ENCODE data around the gene YTHDF2.
"Not testable (repeated sequence)": the region's sequence is repeated elsewhere in the genome, so short reads cannot be mapped to it uniquely, and the experiment has no call there.

The YTHDF2 gene

GRCh38 chr1:28759257-28759656 is 22.5 kb downstream of the YTHDF2 start:
- no peak for DNase-seq (ENCODE audit: low spot score)

- no peak for DNase-seq (ENCODE audit: low spot score)
Observed at GRCh38 chr1:28761189-28761588, 24.4 kb downstream of the YTHDF2 start.

DNA sequence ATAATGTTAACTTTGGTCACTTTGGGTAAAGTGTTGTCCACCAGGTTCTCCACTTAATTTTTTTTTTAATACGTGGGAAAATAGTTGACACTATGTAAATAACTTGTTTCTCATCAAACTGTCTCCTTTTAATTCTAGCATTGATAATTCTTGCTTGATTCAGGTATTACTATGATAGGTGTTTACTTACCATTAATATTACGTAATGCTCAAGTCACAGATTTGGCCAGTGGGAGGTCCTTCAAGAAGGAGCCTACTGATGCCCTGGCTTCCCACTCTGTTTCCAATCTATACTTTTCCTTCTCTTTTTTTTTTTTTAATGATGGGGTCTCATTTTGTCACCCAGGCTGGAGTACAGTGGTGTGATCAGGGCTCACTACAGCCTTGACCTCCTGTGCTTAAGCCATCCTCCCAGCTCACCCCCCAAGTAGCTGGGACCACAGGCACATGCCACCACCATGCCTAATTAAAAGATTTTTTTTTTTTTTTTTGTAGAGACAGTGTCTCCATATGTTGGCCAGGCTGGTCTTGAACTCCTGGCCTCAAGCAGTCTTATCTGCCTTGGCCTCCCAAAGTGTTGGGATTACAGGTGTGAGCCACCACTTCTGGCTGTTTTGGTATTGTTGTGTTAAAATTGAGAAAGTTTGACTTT is 29.9 kb downstream of the YTHDF2 start:
- no peak for DNase-seq (ENCODE audit: low spot score)

- no peak for DNase-seq (ENCODE audit: low spot score)
Observed at GRCh38 chr1:28770601-28771165, 33.9 kb downstream of the YTHDF2 start.

DNA sequence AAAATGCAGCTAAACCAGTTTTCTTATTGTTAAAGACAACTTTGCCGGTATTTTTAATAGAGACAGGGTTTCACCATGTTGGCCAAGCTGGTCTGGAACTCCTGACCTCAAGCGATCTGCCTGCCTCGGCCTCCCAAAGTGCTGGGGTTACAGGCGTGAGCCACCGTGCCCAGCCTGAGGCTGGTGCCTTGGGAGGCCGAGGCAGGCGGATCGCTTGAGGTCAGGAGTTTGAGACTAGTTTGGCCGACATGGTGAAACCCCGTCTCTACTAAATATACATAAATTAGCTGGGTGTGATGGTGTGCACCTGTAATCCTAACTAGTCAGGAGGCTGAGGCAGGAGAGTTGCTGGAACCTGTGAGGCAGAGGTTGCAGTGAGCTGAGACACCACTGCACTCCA is 35.2 kb downstream of the YTHDF2 start:
- DNase-seq (ENCODE audit: low spot score), result not testable (repeated sequence)

GRCh38 chr1:28773105-28773504 is 36.4 kb downstream of the YTHDF2 start:
- no peak for DNase-seq (ENCODE audit: low spot score)

GRCh38 chr1:28775121-28775942 is 38.6 kb downstream of the YTHDF2 start:
- peak; percentile 95 for DNase-seq (ENCODE audit: low spot score)

DNA sequence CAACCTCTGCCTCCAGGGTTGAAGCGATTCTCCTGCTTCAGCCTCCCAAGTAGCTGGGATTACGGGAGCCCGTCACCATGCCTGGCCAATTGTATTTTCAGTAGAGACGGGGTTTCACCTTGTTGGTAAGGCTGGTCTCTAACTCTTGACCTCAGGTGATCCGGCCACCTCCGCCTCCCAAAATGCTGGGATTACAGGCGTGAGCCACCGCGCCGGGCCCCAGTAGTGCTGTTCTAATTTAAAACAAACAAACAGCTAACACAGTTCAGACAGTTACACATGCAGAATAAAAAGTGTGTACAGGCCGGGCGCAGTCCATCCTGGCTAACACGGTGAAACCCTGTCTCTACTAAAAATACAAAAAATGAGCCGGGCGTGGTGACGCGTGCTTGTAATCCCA is 39.6 kb downstream of the YTHDF2 start:
- no peak for DNase-seq (ENCODE audit: low spot score)

- no peak for DNase-seq (ENCODE audit: low spot score)
Observed at GRCh38 chr1:28778021-28778420, 41.3 kb downstream of the YTHDF2 start.

DNA sequence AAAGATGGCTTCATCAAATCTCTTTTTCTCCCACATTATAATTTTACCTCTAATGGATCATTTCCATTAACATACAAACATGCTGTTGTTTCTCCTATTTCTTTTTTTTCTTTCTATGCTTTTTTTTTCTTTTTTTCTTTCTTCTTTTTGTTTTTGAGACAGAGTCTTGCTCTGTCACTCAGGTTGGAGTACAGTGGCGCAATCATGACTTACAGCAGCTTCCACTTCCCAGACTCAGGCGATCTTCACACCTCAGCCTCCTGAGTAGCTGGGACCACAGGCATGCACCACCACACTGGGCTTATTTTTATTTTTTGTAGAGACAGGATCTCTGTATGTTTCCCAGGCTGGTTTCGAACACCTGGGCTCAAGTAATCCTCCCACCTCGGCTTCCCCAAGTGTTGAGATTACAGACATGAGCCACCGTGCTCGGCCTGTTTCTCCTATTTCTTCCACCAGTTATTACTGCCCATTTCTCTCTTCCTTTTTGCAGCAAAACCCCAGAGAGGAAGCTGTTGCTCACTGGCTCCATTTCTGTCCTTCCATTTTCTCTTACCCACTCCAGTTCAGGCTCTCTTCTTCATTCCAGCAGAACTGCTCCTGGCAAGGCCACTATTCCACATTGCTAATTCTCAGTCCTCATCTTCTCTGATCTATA is 43.1 kb downstream of the YTHDF2 start:
- no peak for DNase-seq (ENCODE audit: low spot score)

DNA sequence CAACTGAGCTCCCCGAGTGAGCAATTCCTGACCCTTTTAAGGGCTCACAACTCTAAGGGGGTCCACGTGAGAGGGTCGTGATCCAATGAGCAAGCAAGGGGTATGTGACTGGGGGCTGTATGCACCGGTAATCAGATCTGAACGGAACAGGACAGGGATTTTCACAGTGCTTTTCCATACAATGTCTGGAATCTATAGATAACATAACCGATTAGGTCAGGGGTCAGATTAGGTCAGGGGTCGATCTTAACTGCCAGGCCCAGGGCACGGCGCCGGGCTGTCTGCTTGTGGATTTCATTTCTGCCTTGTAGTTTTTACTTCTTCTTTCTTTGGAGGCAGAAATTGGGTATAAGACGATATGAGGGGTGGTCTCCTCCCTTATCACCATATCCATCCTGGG is 44.6 kb downstream of the YTHDF2 start:
- DNase-seq (ENCODE audit: low spot score), result no peak

GRCh38 chr1:28782011-28782410 is 45.3 kb downstream of the YTHDF2 start:
- no peak for DNase-seq (ENCODE audit: low spot score)

DNA sequence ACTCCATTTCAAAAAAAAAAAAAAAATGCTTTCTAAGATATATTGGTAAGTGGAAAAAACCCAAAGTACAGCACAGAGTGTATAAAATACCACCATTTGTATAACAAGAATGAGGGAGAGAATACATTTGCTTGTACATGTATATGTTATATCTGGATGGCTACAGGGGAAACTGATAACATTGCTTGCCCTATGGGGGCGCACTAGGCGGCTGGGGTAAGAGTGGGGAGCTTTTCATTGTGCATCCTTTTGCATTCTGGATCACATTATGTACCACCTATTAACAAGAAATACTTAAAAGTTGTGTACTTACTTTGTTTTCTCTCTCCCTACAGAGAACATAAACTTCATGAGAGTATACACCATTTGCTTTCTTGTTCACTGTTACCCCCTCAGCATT is 46.6 kb downstream of the YTHDF2 start:
- DNase-seq (ENCODE audit: low spot score), result no peak

DNA sequence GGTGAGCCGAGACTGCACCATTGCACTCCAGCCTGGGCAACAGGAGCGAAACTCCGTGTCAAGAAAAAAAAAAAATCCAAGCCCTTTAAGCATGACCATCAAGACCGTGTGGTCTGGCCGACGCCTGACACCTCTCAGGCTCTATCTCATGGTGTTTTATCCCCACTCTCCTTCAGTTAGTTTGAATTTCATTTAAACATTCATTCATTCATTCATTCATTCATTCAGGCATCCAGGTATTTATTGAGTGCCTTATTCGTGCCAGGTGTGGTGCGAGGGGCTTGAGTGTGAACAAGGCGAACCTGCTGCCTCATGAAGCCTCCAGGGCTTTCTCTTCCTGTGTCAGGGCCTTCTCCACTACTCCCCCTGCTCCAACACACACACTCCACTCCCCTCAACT is 52.7 kb downstream of the YTHDF2 start:
- no peak for DNase-seq (ENCODE audit: low spot score)

DNA sequence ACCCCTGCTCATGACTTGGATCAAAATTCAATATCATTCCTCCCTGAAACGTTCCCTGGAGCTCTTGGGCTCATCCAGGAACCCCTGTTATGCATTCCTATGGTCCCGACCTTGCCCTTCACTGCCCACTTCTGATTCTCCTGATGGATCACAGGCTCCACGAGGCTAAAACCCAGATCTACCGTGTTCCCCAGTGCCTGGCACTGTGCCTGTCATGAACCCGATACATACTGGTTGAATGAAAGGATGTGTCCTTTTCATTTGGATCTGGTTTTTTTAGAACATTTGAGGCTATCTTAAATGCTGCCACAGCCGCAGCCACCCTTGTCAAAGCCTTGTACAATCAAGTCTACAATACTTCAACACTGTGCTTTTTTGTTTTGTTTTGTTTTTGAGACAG is 53.1 kb downstream of the YTHDF2 start:
- no peak for DNase-seq (ENCODE audit: low spot score)

- no peak for DNase-seq (ENCODE audit: low spot score)
Observed at GRCh38 chr1:28790377-28791035, 53.8 kb downstream of the YTHDF2 start.

DNA sequence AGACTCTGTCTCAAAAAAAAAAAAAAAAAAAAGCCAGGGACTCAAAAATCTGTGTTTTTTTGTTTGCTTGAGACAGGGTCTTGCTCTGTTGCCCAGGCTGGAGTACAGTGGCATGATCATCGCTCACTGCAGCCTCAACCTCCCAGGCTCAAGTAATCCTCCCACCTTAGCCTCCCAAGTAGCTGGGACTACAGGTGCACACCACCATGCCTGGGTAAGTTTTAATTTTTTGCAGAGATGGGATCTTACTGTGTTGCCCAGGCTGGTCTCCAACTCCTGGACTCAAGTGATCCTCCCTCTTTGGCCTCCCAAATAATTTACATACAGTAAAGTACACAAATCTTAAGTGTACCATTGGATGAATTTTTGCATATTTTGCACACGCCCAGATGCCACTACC is 55.2 kb downstream of the YTHDF2 start:
- not testable (repeated sequence) for DNase-seq (ENCODE audit: low spot score)

DNA sequence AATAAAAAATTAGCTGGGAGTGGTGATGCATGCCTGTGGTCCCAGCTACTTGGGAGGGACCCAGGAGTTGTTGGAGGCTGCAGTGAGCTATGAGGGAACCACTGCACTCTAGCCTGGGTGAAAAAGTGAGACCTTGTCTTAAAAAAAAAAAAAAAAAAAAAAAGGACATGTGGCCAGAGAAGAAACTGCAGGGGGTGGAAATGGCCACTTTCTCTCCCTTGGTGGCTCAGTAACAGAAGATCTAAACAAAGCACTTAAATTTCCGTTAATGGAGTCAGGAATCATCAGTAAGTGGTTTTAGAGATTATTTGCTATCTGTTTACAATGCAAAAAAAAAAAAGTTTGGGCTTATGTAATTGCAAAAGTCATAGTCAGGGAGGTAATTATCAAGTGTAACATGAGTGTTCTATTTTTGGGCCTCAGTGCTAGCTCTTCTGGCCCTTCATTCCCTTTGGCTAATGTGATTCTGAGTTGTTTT is 55.9 kb downstream of the YTHDF2 start:
- no peak for DNase-seq (ENCODE audit: low spot score)

DNA sequence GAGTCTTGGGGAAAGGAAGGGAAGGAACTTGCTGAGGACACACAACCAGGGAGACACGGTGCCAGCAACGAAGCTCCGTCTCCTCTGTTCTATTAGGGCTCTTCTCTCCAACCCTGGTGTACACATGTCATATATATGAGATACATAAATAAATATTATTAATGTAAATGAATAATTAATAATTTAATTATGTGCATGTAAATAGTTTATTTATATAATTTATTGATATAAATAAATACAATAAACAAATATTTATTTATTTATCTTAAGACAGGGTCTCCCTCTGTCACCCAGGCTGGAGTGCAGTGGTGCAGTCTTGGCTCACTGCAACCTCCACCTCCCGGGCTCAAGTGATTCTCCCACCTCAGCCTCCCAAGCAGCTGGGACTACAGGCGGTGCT is 57.8 kb downstream of the YTHDF2 start:
- DNase-seq (ENCODE audit: low spot score), result not testable (repeated sequence)

DNA sequence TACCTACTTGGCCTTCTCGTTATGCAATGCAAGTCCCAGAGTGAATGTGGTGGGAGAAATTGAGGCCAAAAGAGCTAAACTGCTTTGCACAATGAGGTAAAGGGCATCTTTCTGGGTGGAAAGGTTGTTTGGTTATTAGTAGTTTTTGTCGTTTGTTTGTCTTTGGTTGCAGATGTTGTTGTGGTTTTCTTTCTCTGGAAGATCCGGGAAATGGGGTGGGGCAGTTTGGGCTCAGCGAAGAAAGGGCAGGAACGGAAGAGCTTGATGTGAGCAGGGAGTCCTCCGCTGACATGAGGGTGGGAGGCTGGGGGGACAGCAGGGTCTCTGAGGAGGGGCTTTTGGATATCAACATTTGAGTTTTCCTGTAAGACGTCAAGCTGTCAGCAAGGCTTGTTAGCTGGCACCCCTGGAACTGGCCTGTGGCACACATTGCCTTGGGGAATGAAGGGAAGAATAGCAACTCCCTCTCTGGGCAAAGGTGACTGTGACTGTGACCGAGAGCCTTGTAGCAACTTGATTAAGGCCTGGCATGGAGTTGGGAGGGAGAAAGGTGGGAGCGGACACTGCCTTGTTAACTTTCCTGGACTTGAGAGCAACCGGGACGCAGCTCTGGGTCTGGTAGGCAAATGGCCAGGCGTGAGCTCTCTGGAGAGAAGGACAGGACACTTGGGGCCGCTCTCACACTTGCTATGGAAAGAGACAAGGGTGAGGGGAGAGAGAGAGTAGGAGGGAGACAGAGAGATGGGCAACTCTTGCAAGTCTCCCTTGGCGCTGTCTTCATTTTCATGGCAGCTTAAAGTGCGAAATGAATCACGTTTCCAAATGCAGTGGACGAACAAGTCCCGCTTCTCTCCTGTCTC is 59.8 kb downstream of the YTHDF2 start:
- DNase-seq (ENCODE audit: low spot score), result no peak

GRCh38 chr1:28800324-28800723 is 63.6 kb downstream of the YTHDF2 start:
- DNase-seq (ENCODE audit: low spot score), result no peak
